ENCODE data around the gene SLC22A1.

DNA sequence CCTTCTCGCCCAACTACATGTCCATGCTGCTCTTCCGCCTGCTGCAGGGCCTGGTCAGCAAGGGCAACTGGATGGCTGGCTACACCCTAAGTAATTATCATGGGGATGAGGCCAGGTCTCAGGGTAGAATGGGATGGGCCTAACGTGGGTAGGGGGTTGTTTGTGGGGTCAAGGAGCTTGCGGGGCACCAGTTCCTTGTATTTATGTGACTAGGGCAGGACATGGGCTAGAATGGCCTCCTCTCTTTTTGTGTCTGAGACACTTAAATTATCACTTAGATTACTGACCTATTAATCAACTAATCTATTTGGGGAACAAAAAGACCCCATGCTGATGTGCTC lies 10.7 kb downstream of the SLC22A1 start:
- no peak for TF ChIP-seq POLR2A (IDR thresholded peaks at IDR 0.05; ENCODE audit: extremely low read depth, insufficient read length)
- TF ChIP-seq, protein P1, sequence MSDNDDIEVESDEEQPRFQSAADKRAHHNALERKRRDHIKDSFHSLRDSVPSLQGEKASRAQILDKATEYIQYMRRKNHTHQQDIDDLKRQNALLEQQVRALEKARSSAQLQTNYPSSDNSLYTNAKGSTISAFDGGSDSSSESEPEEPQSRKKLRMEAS (IDR thresholded peaks at IDR 0.05; ENCODE audit: low read depth, low read length): no peak
- TF ChIP-seq, protein P2, sequence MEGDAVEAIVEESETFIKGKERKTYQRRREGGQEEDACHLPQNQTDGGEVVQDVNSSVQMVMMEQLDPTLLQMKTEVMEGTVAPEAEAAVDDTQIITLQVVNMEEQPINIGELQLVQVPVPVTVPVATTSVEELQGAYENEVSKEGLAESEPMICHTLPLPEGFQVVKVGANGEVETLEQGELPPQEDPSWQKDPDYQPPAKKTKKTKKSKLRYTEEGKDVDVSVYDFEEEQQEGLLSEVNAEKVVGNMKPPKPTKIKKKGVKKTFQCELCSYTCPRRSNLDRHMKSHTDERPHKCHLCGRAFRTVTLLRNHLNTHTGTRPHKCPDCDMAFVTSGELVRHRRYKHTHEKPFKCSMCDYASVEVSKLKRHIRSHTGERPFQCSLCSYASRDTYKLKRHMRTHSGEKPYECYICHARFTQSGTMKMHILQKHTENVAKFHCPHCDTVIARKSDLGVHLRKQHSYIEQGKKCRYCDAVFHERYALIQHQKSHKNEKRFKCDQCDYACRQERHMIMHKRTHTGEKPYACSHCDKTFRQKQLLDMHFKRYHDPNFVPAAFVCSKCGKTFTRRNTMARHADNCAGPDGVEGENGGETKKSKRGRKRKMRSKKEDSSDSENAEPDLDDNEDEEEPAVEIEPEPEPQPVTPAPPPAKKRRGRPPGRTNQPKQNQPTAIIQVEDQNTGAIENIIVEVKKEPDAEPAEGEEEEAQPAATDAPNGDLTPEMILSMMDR (IDR thresholded peaks at IDR 0.05; ENCODE audit: low read depth, low read length): no peak
- no peak for TF ChIP-seq MYC (IDR thresholded peaks at IDR 0.05; ENCODE audit: low read depth, low read length)
